AG04450 (cell line): ENCODE data around the gene GPR160. TPM values are rescaled to one million over a fixed set of nuclear protein-coding genes. Genes with fewer than 3 reads are reported as not detected.
A peak's percentile ranks its signal among the peaks of the same experiment; 100 is the strongest.

Source experiments
- CTCF ChIA-PET: fragments of 300-600, 350-600 bp; formaldehyde crosslinking; extraction: SDS; loops from one replicate; lab custom pipeline; 2022; ENCODE audit warnings: antibody characterized with exemption, inconsistent platforms; lab: Charles Lee
- POLR2A ChIA-PET: fragments of 350-600 bp; formaldehyde crosslinking; extraction: SDS; loops from one replicate; lab custom pipeline; 2021; ENCODE audit warnings: antibody characterized with exemption, inconsistent platforms; lab: Yijun Ruan, JAX
- DNase-seq: peaks from one replicate; pipeline ENCODE4 v3.0.0-alpha.2; 2011; ENCODE audit warnings: low read depth, low spot score
- H3K27ac ChIP-seq: one replicate; pipeline ENCODE4 v1.5.1; 2012; ENCODE audit warnings: low read depth, low read length, control low read depth
- H3K27me3 ChIP-seq: one replicate; pipeline ENCODE4 v1.6.0; 2012; ENCODE audit warnings: low read length; ENCODE audit not compliant: control insufficient read depth, insufficient read depth
- H3K4me3 ChIP-seq: 2 replicates; pipeline ENCODE4 v1.5.1; 2011; ENCODE audit warnings: mild to moderate bottlenecking, low read depth, low read length, control low read depth
- H3K9me3 ChIP-seq: 2 replicates; pipeline ENCODE4 v1.5.1; 2012; ENCODE audit warnings: low read length; ENCODE audit not compliant: control insufficient read depth, insufficient read depth
- CTCF ChIP-seq: IDR thresholded peaks from 2 replicates; pipeline ENCODE4 v1.5.1; 2011; ENCODE audit warnings: low read depth, low read length, control low read depth, inconsistent platforms
- polyA plus RNA-seq: library from polyadenylated mRNA; depleted of rRNA; stranded (reverse); fragments of >200 nt; gene quantifications from 2 replicates; pipeline ENCODE4 v1.2.3, GENCODE V29; 2011

GPR160 gene
- polyA plus RNA-seq, 1 experiment: 0.27 TPM

- POLR2A ChIA-PET: interaction anchor here (0.6 kb wide), 1 partner anchor 17 kb away, joined by 3 read pairs; no protein-coding TSS in a partner anchor
- H3K27ac ChIP-seq: no peak overlapping the region
- DNase-seq: no peak
- TF ChIP-seq CTCF: no peak
- H3K4me3 ChIP-seq: no peak overlapping the region
- H3K9me3 ChIP-seq: no peaks in the 10 kb centered on the region
- CTCF ChIA-PET: interaction anchor here (1.2 kb wide), 1 partner anchor 18 kb away, joined by 4 read pairs; no protein-coding TSS in a partner anchor
- no peaks in the 10 kb centered on the region for H3K27me3 ChIP-seq
These were observed 34.9 kb upstream of the GPR160 start for GRCh38 chr3:170002879-170003278.

GRCh38 chr3:170003881-170004356 is 33.9 kb upstream of the GPR160 start:
- POLR2A ChIA-PET: no interaction called here
- CTCF ChIA-PET: interaction anchor here (1.2 kb wide), 1 partner anchor 17 kb away, joined by 4 read pairs; no protein-coding TSS in a partner anchor
- no peak overlapping the region for H3K4me3 ChIP-seq
- no peaks in the 10 kb centered on the region for H3K27me3 ChIP-seq
- no peak for DNase-seq
- H3K9me3 ChIP-seq: no peaks in the 10 kb centered on the region
- TF ChIP-seq CTCF: no peak
- H3K27ac ChIP-seq: no peak overlapping the region

- Histone ChIP-seq H3K27ac (peak overlapping the region; percentile 34), H3K9me3 (no peaks in the 10 kb centered on the region), H3K27me3 (peaks cover 2% of the 10 kb centered on the region), H3K4me3 (no peak overlapping the region)
- peak; percentile 32 for DNase-seq
- TF ChIP-seq CTCF: no peak
- POLR2A ChIA-PET: interaction anchor here (0.6 kb wide), 1 partner anchor 11 kb away, joined by 3 read pairs; no protein-coding TSS in a partner anchor
- CTCF ChIA-PET: interaction anchor here (1.3 kb wide), 1 partner anchor 31 kb away, joined by 3 read pairs; the partner anchor contains the start of gene GPR160
These were observed 30.6 kb upstream of the GPR160 start for GRCh38 chr3:170007031-170007663.

GRCh38 chr3:170010498-170010897 is 27.3 kb upstream of the GPR160 start:
- no peak for DNase-seq
- ChIA-PET CTCF (no interaction called here), POLR2A (no interaction called here)
- Histone ChIP-seq H3K27ac (no peak overlapping the region), H3K4me3 (no peak overlapping the region), H3K27me3 (peaks cover 2% of the 10 kb centered on the region), H3K9me3 (no peaks in the 10 kb centered on the region)
- no peak for TF ChIP-seq CTCF

- peaks cover 4% of the 10 kb centered on the region for H3K27me3 ChIP-seq
- POLR2A ChIA-PET: no interaction called here
- H3K27ac ChIP-seq: no peak overlapping the region
- CTCF ChIA-PET: no interaction called here
- no peaks in the 10 kb centered on the region for H3K9me3 ChIP-seq
- no peak overlapping the region for H3K4me3 ChIP-seq
- DNase-seq: no peak
- TF ChIP-seq CTCF: no peak
These were observed 25.0 kb upstream of the GPR160 start for GRCh38 chr3:170012683-170013400.
